ENCODE measurements around the gene FAH. TPM values are rescaled to one million over a fixed set of nuclear protein-coding genes. Genes with fewer than 3 reads are reported as not detected.

Gene FAH
- total and polyA plus RNA-seq, 12 donors = 14.5 to 65.1 (median 28.8) TPM

GRCh38 chr15:80141916-80142598, 10.7 kb upstream of the FAH start:
- Histone ChIP-seq H3K36me3 (peaks cover 0 to 13% (median 0%) of the 10 kb centered on the region in 9 donors), H3K27ac (no peak overlapping the region), H3K4me3 (no peak overlapping the region), H3K27me3 (no peaks in the 10 kb centered on the region), H3K4me1 (no peaks in the 10 kb centered on the region), H3K9me3 (no peaks in the 10 kb centered on the region)
- ATAC-seq = no peak
- TF ChIP-seq, protein P1, sequence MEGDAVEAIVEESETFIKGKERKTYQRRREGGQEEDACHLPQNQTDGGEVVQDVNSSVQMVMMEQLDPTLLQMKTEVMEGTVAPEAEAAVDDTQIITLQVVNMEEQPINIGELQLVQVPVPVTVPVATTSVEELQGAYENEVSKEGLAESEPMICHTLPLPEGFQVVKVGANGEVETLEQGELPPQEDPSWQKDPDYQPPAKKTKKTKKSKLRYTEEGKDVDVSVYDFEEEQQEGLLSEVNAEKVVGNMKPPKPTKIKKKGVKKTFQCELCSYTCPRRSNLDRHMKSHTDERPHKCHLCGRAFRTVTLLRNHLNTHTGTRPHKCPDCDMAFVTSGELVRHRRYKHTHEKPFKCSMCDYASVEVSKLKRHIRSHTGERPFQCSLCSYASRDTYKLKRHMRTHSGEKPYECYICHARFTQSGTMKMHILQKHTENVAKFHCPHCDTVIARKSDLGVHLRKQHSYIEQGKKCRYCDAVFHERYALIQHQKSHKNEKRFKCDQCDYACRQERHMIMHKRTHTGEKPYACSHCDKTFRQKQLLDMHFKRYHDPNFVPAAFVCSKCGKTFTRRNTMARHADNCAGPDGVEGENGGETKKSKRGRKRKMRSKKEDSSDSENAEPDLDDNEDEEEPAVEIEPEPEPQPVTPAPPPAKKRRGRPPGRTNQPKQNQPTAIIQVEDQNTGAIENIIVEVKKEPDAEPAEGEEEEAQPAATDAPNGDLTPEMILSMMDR (IDR thresholded peaks at IDR 0.05) = no peak
- intact Hi-C loops (cut with DNase I) = no loop called here
- WGBS, 2 donors = 93 to 96% methylated on average over 5 of the region's 5 CpGs
- DNase-seq = no peak

- ATAC-seq (no peak), DNase-seq (no peak)
- Histone ChIP-seq H3K27me3 (no peaks in the 10 kb centered on the region), H3K27ac (no peak overlapping the region), H3K36me3 (peaks cover 0 to 7% (median 0%) of the 10 kb centered on the region in 9 donors), H3K4me1 (no peaks in the 10 kb centered on the region), H3K4me3 (no peak overlapping the region), H3K9me3 (no peaks in the 10 kb centered on the region)
- intact Hi-C loops (cut with DNase I) = no loop called here
- TF ChIP-seq, protein P1 (IDR thresholded peaks at IDR 0.05) = no peak
- 93 to 94% methylated on average over 5 of the region's 5 CpGs for WGBS, 2 donors
These were observed 10.2 kb upstream of the FAH start for GRCh38 chr15:80142646-80143045.

DNA sequence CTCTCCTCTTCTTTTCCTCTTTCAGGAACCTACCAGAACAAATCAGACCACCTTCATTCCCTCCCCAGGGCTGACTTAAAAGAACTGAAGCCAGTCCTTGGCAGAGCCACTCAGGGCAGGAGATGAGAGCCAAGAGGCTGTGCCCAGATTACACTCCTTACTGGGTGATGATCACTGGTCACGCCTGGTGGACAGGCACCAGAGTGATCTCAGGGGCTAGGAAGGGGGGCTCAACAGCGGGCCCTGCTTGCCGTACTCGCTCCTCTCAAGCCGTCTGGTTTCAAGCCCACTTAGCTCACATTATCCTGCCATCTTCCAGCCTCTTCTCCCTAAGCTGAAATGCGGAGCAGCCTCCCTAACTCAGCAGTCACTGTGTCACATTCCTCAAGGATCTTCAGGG, 1.7 kb upstream of the FAH start:
- Histone ChIP-seq H3K4me3 (no peak overlapping the region), H3K4me1 (peaks cover 6 to 34% (median 20%) of the 10 kb centered on the region in 9 donors), H3K27me3 (no peaks in the 10 kb centered on the region), H3K36me3 (no peaks in the 10 kb centered on the region), H3K9me3 (no peaks in the 10 kb centered on the region), H3K27ac (no peak overlapping the region)
- WGBS, 2 donors = 54 to 68% methylated on average over 6 of the region's 6 CpGs
- TF ChIP-seq, protein P1 (IDR thresholded peaks at IDR 0.05) = no peak
- ATAC-seq = no peak
- DNase-seq = no peak
- intact Hi-C loops (cut with DNase I) = loop anchor here in 8 of 10 donors (5.0 to 10.0 kb wide), 6 partner anchors 79 to 256 kb away; partner anchors contain the start of genes ZFAND6 (in 4 of the 8) and MTHFS (in 2 of the 8)

GRCh38 chr15:80151576-80151975, 1.2 kb upstream of the FAH start:
- Histone ChIP-seq H3K9me3 (no peaks in the 10 kb centered on the region), H3K4me3 (peak overlapping the region in 4 of 10 donors; percentile 69 to 84 (median 76)), H3K36me3 (no peaks in the 10 kb centered on the region), H3K4me1 (peaks cover 6 to 38% (median 20%) of the 10 kb centered on the region in 9 donors), H3K27me3 (no peaks in the 10 kb centered on the region), H3K27ac (peak overlapping the region in 5 of 10 donors; percentile 45 to 60 (median 52))
- TF ChIP-seq, protein P1 (IDR thresholded peaks at IDR 0.05) = no peak
- intact Hi-C loops (cut with DNase I) = loop anchor here in 8 of 10 donors (5.0 to 10.0 kb wide), 6 partner anchors 79 to 257 kb away; partner anchors contain the start of genes ZFAND6 (in 4 of the 8) and MTHFS (in 2 of the 8)
- DNase-seq (no peak), ATAC-seq (no peak)
- WGBS, 2 donors = 28 to 35% methylated on average over 3 of the region's 3 CpGs

Measured in heart right ventricle (tissue), 16 donors.